CD4-positive, alpha-beta T cell (primary cell): ENCODE data around the gene RBM45. TPM values are rescaled to one million over a fixed set of nuclear protein-coding genes. Genes with fewer than 3 reads are reported as not detected.

Source experiments
- ATAC-seq: fragments of 200-7000 bp; cut with Tn5 transposase; one replicate; pipeline ENCODE4 v1.10.0; 2022; ENCODE audit warnings: mild to moderate bottlenecking; ENCODE audit not compliant: poor library complexity
- CTCF ChIA-PET: fragments of 350-600 bp; sonication (Branson Sonifier 250); formaldehyde crosslinking; loops from one replicate; lab custom pipeline; 2021; ENCODE audit warnings: antibody characterized with exemption, inconsistent platforms; lab: Charles Lee
- POLR2A ChIA-PET: fragments of 350-600 bp; sonication (Branson Sonifier 250); formaldehyde crosslinking; loops from one replicate; lab custom pipeline; 2021; ENCODE audit warnings: antibody characterized with exemption, inconsistent platforms; lab: Charles Lee
- DNase-seq, 14 experiments: peaks; one replicate each; pipeline ENCODE4 v3.0.0-alpha.2; 2013 to 2020; ENCODE audit warnings: mixed read lengths in 2 of 14
- H3K27ac ChIP-seq, 2 donors: one replicate each; pipeline versions ENCODE4 v1.5.1 to v1.7.0; 2013; ENCODE audit warnings: low read length in 2 of 2, low read depth in 1 of 2, mild to moderate bottlenecking in 1 of 2
- H3K27me3 ChIP-seq, 2 experiments: 1 replicate in 1 of 2; 2 replicates in 1 of 2; pipeline versions ENCODE4 v1.6.1 to v1.7.0; 2013; ENCODE audit warnings: low read length in 2 of 2, control low read depth in 1 of 2, mild to moderate bottlenecking in 1 of 2, moderate library complexity in 1 of 2; ENCODE audit not compliant: insufficient read depth in 2 of 2, control insufficient read depth in 1 of 2
- H3K36me3 ChIP-seq: one replicate; pipeline ENCODE4 v1.6.1; 2013; ENCODE audit warnings: low read length, control low read depth; ENCODE audit not compliant: insufficient read depth
- H3K4me1 ChIP-seq: one replicate; pipeline ENCODE4 v1.6.1; 2013; ENCODE audit warnings: low read length, control low read depth; ENCODE audit not compliant: insufficient read depth
- H3K4me3 ChIP-seq: one replicate; pipeline ENCODE4 v1.5.1; 2013; ENCODE audit warnings: mild to moderate bottlenecking, low read length, moderate library complexity
- H3K9me3 ChIP-seq, 2 experiments: 1 replicate in 1 of 2; 2 replicates in 1 of 2; pipeline versions ENCODE4 v1.6.1 to v1.7.0; 2013; ENCODE audit warnings: low read length in 2 of 2, mild to moderate bottlenecking in 2 of 2, control low read depth in 1 of 2, moderate library complexity in 1 of 2; ENCODE audit not compliant: control insufficient read depth in 1 of 2, insufficient read depth in 1 of 2
- H3K27ac Mint-ChIP-seq: one replicate; pipeline ENCODE4 v1.8.0; 2020; ENCODE audit warnings: mixed read lengths
- H3K27me3 Mint-ChIP-seq: one replicate; pipeline ENCODE4 v1.8.0; 2021; ENCODE audit warnings: mixed read lengths
- H3K36me3 Mint-ChIP-seq: one replicate; pipeline ENCODE4 v1.8.0; 2021; ENCODE audit warnings: low read depth, mixed read lengths
- H3K4me1 Mint-ChIP-seq: one replicate; pipeline ENCODE4 v1.8.0; 2021; ENCODE audit warnings: low read depth, mixed read lengths
- H3K4me3 Mint-ChIP-seq: one replicate; pipeline ENCODE4 v1.8.0; 2020; ENCODE audit warnings: mild to moderate bottlenecking, mixed read lengths
- H3K9me3 Mint-ChIP-seq: one replicate; pipeline ENCODE4 v1.8.0; 2020; ENCODE audit warnings: mixed read lengths
- CTCF ChIP-seq: fragments of 200-600 bp; IDR thresholded peaks from one replicate; pipeline ENCODE4 v1.8.0; 2022; ENCODE audit warnings: antibody characterized with exemption, mild to moderate bottlenecking
- intact Hi-C, 2 experiments: fragments of 100-400 bp; cut with DNase I in 1 of 2; cut with micrococcal nuclease in 1 of 2; formaldehyde crosslinking; loops; one replicate each; pipeline versions ENCODE4 v1.15.1 to v1.9.0; 2023 to 2025; cut with DNase I, micrococcal nuclease
- total RNA-seq, 174 experiments: library from RNA in 2 of 174; stranded (reverse) in 2 of 174; gene quantifications; one replicate each; pipeline ENCODE4 v1.2.3 and lab custom pipeline; 2021 to 2026

Gene RBM45
- total RNA-seq, 2 experiments from 2014 or later = 6.9 to 9.5 TPM

DNA sequence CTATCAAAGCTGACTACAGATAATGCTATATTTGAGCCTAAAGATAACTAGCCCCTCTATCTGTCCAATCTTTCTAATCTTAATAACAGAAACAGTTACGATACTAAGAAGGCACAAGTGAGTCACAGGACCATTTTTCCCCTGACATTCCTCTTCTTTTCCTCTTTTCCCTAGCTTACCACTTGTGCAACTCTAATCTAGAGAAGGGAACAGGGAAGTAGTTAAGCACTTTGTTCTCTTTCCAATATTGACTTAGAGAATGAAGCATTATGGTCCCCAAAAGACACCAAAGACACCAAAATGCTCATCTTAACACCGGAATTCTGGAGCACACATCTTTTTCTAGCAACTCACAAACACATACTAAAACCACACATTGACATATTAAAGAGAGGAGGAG is 41.4 kb upstream of the RBM45 start:
- H3K27ac ChIP-seq = no peak overlapping the region
- intact Hi-C loops = no loop called here
- POLR2A ChIA-PET = no interaction called here
- ATAC-seq (no peak), DNase-seq (no peak)
- H3K36me3 Mint-ChIP-seq = no peaks in the 10 kb centered on the region
- H3K9me3 ChIP-seq = peaks cover 0 to 13% of the 10 kb centered on the region in 2 experiments
- H3K27me3 ChIP-seq = peaks cover 35 to 39% of the 10 kb centered on the region in 2 experiments
- CTCF ChIA-PET = no interaction called here
- H3K36me3 ChIP-seq = no peaks in the 10 kb centered on the region
- peaks cover 74% of the 10 kb centered on the region for H3K27me3 Mint-ChIP-seq
- H3K27ac Mint-ChIP-seq = no peak overlapping the region
- no peak overlapping the region for H3K4me3 Mint-ChIP-seq
- no peak overlapping the region for H3K4me3 ChIP-seq
- H3K4me1 ChIP-seq = peaks cover 9% of the 10 kb centered on the region
- H3K9me3 Mint-ChIP-seq = no peaks in the 10 kb centered on the region
- no peaks in the 10 kb centered on the region for H3K4me1 Mint-ChIP-seq
- TF ChIP-seq CTCF = no peak

DNA sequence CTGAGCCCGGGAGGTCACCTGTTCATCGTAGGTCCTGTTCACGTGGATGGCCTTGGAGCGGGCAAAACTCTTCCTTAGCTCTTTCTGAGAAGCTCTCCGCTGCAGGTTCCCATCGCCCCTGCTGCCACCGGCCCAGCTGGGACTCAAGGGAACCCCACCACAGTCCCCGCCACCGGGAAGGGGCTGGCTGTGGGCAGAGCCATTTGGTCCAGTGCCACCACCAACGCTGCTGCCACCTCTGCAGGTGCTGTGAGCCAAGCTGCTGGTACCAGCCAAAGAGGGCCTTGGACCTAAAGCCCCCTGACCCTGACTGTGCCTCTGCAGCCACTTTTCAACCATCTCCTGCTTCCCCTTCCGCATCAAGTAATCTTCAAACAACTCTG is 40.2 kb upstream of the RBM45 start:
- Mint-ChIP-seq H3K27ac (no peak overlapping the region), H3K4me1 (no peaks in the 10 kb centered on the region), H3K36me3 (no peaks in the 10 kb centered on the region), H3K9me3 (no peaks in the 10 kb centered on the region), H3K4me3 (no peak overlapping the region), H3K27me3 (peaks cover 82% of the 10 kb centered on the region)
- ATAC-seq (no peak), DNase-seq (no peak)
- ChIA-PET POLR2A (no interaction called here), CTCF (no interaction called here)
- Histone ChIP-seq H3K4me1 (peaks cover 9% of the 10 kb centered on the region), H3K9me3 (peaks cover 0 to 10% of the 10 kb centered on the region in 2 experiments), H3K27ac (no peak overlapping the region), H3K27me3 (peaks cover 35 to 39% of the 10 kb centered on the region in 2 experiments), H3K36me3 (no peaks in the 10 kb centered on the region), H3K4me3 (no peak overlapping the region)
- TF ChIP-seq CTCF = no peak
- intact Hi-C loops = no loop called here

DNA sequence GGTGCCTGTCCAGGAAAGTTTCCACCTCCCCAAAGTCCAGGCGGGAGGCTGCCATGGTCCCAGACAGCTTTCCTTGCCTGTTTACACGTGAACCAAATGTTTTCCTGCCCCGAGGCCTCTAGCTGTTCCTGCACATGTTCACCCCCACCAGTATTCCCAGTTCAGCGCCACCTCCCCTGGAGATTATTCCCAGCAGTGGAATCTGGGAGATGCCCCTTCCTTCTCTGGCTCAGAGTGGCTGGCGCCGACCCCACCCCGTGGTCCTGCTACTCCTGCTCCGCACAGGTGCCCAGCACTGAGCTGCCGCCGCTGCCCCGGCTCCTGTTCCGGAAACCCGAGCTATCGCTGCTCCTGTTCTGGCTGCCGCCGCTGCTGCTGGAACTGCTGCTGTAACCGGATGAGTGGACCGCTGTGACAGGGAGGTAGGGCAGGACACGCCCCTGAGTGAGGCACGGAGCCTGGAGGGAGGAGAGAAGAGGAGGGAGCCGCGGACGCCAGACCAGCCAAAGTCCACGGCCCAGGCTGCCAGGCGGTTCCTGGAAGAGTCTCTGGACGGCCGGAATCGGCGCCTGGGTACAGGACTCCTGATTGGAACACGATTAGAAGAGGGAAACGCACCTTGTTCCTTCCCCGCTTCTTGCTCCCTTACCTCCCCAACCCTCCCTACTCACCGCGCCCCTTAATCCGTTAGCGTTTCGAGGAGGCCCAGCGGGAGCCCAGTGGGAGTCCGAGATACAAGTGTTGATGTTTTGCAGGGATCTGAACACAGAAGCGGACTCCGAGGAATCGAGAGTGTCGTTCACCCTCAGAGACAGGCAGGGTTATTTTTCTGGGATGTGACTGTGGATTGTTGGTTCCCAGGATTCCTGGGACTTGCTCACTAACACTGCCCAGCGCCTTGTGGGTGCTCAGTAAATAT is 39.6 kb upstream of the RBM45 start, which contains the start of gene PDE11A:
Gene PDE11A (minus strand): TSS at position 395 of the 919 bp plus-strand sequence. CDS start 340 bp downstream, at position 55.
- no peak for TF ChIP-seq CTCF
- ATAC-seq (peak; percentile 51), DNase-seq (peak in 7 of 14 experiments; percentile 1 to 35 (median 12))
- Mint-ChIP-seq H3K36me3 (no peaks in the 10 kb centered on the region), H3K4me3 (peak within 1 kb of the TSS; percentile 28), H3K4me1 (no peaks in the 10 kb centered on the region), H3K9me3 (no peaks in the 10 kb centered on the region), H3K27ac (no peak within 1 kb of the TSS), H3K27me3 (peaks cover 75% of the 10 kb centered on the region)
- H3K9me3 ChIP-seq = peaks cover 0 to 10% of the 10 kb centered on the region in 2 experiments
- no peak within 1 kb of the TSS for H3K27ac ChIP-seq
- intact Hi-C loops = no loop called here
- no peaks in the 10 kb centered on the region for H3K36me3 ChIP-seq
- H3K4me3 ChIP-seq = peak within 1 kb of the TSS; percentile 24
- peaks cover 35 to 39% of the 10 kb centered on the region in 2 experiments for H3K27me3 ChIP-seq
- ChIA-PET POLR2A (no interaction called here), CTCF (no interaction called here)
- H3K4me1 ChIP-seq = peaks cover 9% of the 10 kb centered on the region
